ENCODE data around the gene TTC7B.
"Not testable (repeated sequence)": the region's sequence is repeated elsewhere in the genome, so short reads cannot be mapped to it uniquely, and the experiment has no call there.

Gene TTC7B

GRCh38 chr14:90815822-90816662 is at the start of gene TTC7B:
Gene TTC7B, minus strand, starts transcription at chr14:90816430. Its CDS starts 135 bp downstream, at chr14:90816295.
- no peak for FAIRE-seq

- no peak for FAIRE-seq
Measured at GRCh38 chr14:90864741-90865140, 48.5 kb upstream of the TTC7B start.

GRCh38 chr14:90858511-90858910 is 42.3 kb upstream of the TTC7B start:
- FAIRE-seq: no peak

- FAIRE-seq: no peak
Measured at GRCh38 chr14:90857866-90858265, 41.6 kb upstream of the TTC7B start.

- FAIRE-seq: not testable (repeated sequence)
Measured at GRCh38 chr14:90856115-90856514, 39.9 kb upstream of the TTC7B start.

- FAIRE-seq: no peak
Measured at GRCh38 chr14:90853116-90853515, 36.9 kb upstream of the TTC7B start.

GRCh38 chr14:90851327-90852036 is 35.3 kb upstream of the TTC7B start:
- no peak for FAIRE-seq

- FAIRE-seq: no peak
Measured at GRCh38 chr14:90850487-90850886, 34.3 kb upstream of the TTC7B start.

GRCh38 chr14:90849787-90850444 is 33.7 kb upstream of the TTC7B start:
- no peak for FAIRE-seq

GRCh38 chr14:90848944-90849731 is 32.9 kb upstream of the TTC7B start:
- FAIRE-seq: no peak

- no peak for FAIRE-seq
Measured at GRCh38 chr14:90846511-90846910, 30.3 kb upstream of the TTC7B start.

- FAIRE-seq: no peak
Measured at GRCh38 chr14:90844321-90844720, 28.1 kb upstream of the TTC7B start.

- FAIRE-seq: no peak
Measured at GRCh38 chr14:90842726-90843125, 26.5 kb upstream of the TTC7B start.

GRCh38 chr14:90840667-90841066 is 24.4 kb upstream of the TTC7B start:
- not testable (repeated sequence) for FAIRE-seq

- FAIRE-seq: no peak
Measured at GRCh38 chr14:90839889-90840266, 23.6 kb upstream of the TTC7B start.

- no peak for FAIRE-seq
Measured at GRCh38 chr14:90839024-90839888, 23.0 kb upstream of the TTC7B start.

GRCh38 chr14:90838531-90838930 is 22.3 kb upstream of the TTC7B start:
- FAIRE-seq: not testable (repeated sequence)

- no peak for FAIRE-seq
Measured at GRCh38 chr14:90837355-90837754, 21.1 kb upstream of the TTC7B start.

GRCh38 chr14:90836692-90837063 is 20.4 kb upstream of the TTC7B start:
- FAIRE-seq: no peak

GRCh38 chr14:90831821-90832220 is 15.6 kb upstream of the TTC7B start:
- no peak for FAIRE-seq

- FAIRE-seq: no peak
Measured at GRCh38 chr14:90830931-90831701, 14.9 kb upstream of the TTC7B start.

Measured in colon (tissue), 2 donors.